ENCODE results near the gene MYMK. TPM values are rescaled to one million over a fixed set of nuclear protein-coding genes. Genes with fewer than 3 reads are reported as not detected.

Gene MYMK
- total and polyA plus RNA-seq, 2 experiments from 2014 or later, result 1.3 TPM; not detected in 1

GRCh38 chr9:133535306-133535877 lies 10.6 kb upstream of the MYMK start:
- Histone ChIP-seq H3K27me3 (no peaks in the 10 kb centered on the region), H3K9me2 (replicated peaks; ENCODE audit: insufficient read depth) (no peaks in the 10 kb centered on the region), H4K20me1 (ENCODE audit: insufficient read depth, poor library complexity, severe bottlenecking) (no peaks in the 10 kb centered on the region), H3K36me3 (replicated peaks; ENCODE audit: insufficient read depth, low read depth) (no peaks in the 10 kb centered on the region), H2AFZ (no peak overlapping the region), H3K9me3 (ENCODE audit: low read depth) (no peaks in the 10 kb centered on the region), H3K4me1 (ENCODE audit: insufficient read depth) (peaks cover 17% of the 10 kb centered on the region), H3K4me3 (no peak overlapping the region), H3K27ac (no peak overlapping the region), H3K79me2 (no peaks in the 10 kb centered on the region), H3K4me2 (peak overlapping the region; percentile 78)
- DNase-seq (ENCODE audit: low spot score), result no peak
- TF ChIP-seq EZH2 (IDR thresholded peaks at IDR 0.05; ENCODE audit: borderline replicate concordance) (no peak), EZH2phosphoT487 (IDR thresholded peaks at IDR 0.05; ENCODE audit: low read depth, severe bottlenecking, unreplicated experiment) (no peak), CTCF (IDR thresholded peaks at IDR 0.05; ENCODE audit: poor library complexity) (no peak)
- 83% methylated on average over 9 of the region's 13 CpGs for WGBS (ENCODE audit: low lambda C conversion rate, missing lambda C conversion rate)

GRCh38 chr9:133534346-133535291 lies 9.9 kb upstream of the MYMK start, which contains the start of gene ADAMTSL2:
ADAMTSL2 (plus strand) TSS chr9:133534704; CDS start chr9:133536713, 2,009 bp downstream.
- H3K9me3 ChIP-seq (ENCODE audit: low read depth), result no peaks in the 10 kb centered on the region
- no peaks in the 10 kb centered on the region for H3K27me3 ChIP-seq
- peak within 1 kb of the TSS; percentile 78 for H3K4me2 ChIP-seq
- H3K36me3 ChIP-seq (replicated peaks; ENCODE audit: insufficient read depth, low read depth), result no peaks in the 10 kb centered on the region
- H3K27ac ChIP-seq, result no peak within 1 kb of the TSS
- H3K79me2 ChIP-seq, result no peaks in the 10 kb centered on the region
- TF ChIP-seq EZH2 (IDR thresholded peaks at IDR 0.05; ENCODE audit: borderline replicate concordance) (no peak), EZH2phosphoT487 (IDR thresholded peaks at IDR 0.05; ENCODE audit: low read depth, severe bottlenecking, unreplicated experiment) (no peak), CTCF (IDR thresholded peaks at IDR 0.05; ENCODE audit: poor library complexity) (no peak)
- H2AFZ ChIP-seq, result no peak within 1 kb of the TSS
- no peak within 1 kb of the TSS for H3K4me3 ChIP-seq
- H3K9me2 ChIP-seq (replicated peaks; ENCODE audit: insufficient read depth), result no peaks in the 10 kb centered on the region
- H3K4me1 ChIP-seq (ENCODE audit: insufficient read depth), result peaks cover 17% of the 10 kb centered on the region
- H4K20me1 ChIP-seq (ENCODE audit: insufficient read depth, poor library complexity, severe bottlenecking), result no peaks in the 10 kb centered on the region
- 11% methylated on average over 50 of the region's 70 CpGs for WGBS (ENCODE audit: low lambda C conversion rate, missing lambda C conversion rate)
- peak; percentile 87 for DNase-seq (ENCODE audit: low spot score)

- Histone ChIP-seq H3K27me3 (no peaks in the 10 kb centered on the region), H2AFZ (no peak overlapping the region), H4K20me1 (ENCODE audit: insufficient read depth, poor library complexity, severe bottlenecking) (no peaks in the 10 kb centered on the region), H3K4me2 (peak overlapping the region; percentile 78), H3K9me2 (replicated peaks; ENCODE audit: insufficient read depth) (no peaks in the 10 kb centered on the region), H3K27ac (no peak overlapping the region), H3K4me3 (no peak overlapping the region), H3K36me3 (replicated peaks; ENCODE audit: insufficient read depth, low read depth) (no peaks in the 10 kb centered on the region), H3K4me1 (ENCODE audit: insufficient read depth) (peaks cover 18% of the 10 kb centered on the region), H3K79me2 (no peaks in the 10 kb centered on the region), H3K9me3 (ENCODE audit: low read depth) (no peaks in the 10 kb centered on the region)
- WGBS (ENCODE audit: low lambda C conversion rate, missing lambda C conversion rate), result 66% methylated on average over 9 of the region's 9 CpGs
- no peak for DNase-seq (ENCODE audit: low spot score)
- no peak for TF ChIP-seq EZH2phosphoT487 (IDR thresholded peaks at IDR 0.05; ENCODE audit: low read depth, severe bottlenecking, unreplicated experiment)
- no peak for TF ChIP-seq CTCF (IDR thresholded peaks at IDR 0.05; ENCODE audit: poor library complexity)
- no peak for TF ChIP-seq EZH2 (IDR thresholded peaks at IDR 0.05; ENCODE audit: borderline replicate concordance)
Observed at GRCh38 chr9:133533857-133534256, 9.1 kb upstream of the MYMK start.

Data from hepatocyte (in vitro differentiated cells).